ENCODE results near the gene PPP1R3G. TPM values are rescaled to one million over a fixed set of nuclear protein-coding genes. Genes with fewer than 3 reads are reported as not detected.

The PPP1R3G gene
- total and polyA plus RNA-seq, 3 donors from 2014 or later: 0.55 to 1.3 (median 0.93) TPM

DNA sequence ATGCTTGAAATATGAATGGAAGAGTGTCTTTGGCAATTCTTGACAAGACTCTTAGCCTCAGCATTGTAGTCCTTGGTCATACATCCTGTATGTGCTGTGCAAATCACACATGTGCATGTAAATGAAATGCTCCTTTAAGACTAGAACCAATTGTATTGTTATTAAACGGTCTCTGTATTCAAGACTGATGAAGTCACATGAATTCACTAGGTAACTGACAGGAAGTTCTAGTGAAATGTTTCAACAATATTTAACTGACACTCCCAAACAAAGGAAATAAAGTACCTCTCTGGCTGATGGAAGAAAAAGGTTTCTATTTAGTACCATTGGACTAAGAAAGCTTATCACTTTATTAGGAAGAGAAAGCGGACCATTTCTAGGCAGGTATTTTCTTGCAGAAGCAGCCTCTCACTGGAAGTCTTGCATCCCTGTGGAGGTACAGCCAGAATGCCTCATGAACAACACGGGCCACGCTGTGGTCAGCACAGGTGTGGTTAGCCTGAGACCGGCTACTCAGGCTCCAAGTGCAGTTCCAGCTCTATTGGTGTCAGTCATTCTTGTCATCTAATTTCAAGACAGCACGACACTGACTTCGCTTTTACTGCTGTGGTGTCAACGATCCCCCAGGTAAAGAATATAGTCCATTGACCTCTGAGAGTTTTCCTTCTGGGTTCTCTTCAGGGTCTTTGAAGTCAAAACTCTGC, 17.3 kb downstream of the PPP1R3G start:
- Histone ChIP-seq H3K4me3 (no peak overlapping the region), H3K4me1 (no peaks in the 10 kb centered on the region), H3K9me3 (no peaks in the 10 kb centered on the region), H3K27me3 (no peaks in the 10 kb centered on the region), H3K36me3 (ENCODE audit: low read depth, missing control alignments) (no peaks in the 10 kb centered on the region), H3K27ac (no peak overlapping the region)
- intact Hi-C loops (cut with DNase I; ENCODE audit: low total_unique reads): no loop called here
- 82 to 90% methylated on average over 8 of the region's 8 CpGs for WGBS, 2 donors
- DNase-seq: no peak
- no peak for TF ChIP-seq POLR2A (IDR thresholded peaks at IDR 0.05)
- TF ChIP-seq, protein P1, sequence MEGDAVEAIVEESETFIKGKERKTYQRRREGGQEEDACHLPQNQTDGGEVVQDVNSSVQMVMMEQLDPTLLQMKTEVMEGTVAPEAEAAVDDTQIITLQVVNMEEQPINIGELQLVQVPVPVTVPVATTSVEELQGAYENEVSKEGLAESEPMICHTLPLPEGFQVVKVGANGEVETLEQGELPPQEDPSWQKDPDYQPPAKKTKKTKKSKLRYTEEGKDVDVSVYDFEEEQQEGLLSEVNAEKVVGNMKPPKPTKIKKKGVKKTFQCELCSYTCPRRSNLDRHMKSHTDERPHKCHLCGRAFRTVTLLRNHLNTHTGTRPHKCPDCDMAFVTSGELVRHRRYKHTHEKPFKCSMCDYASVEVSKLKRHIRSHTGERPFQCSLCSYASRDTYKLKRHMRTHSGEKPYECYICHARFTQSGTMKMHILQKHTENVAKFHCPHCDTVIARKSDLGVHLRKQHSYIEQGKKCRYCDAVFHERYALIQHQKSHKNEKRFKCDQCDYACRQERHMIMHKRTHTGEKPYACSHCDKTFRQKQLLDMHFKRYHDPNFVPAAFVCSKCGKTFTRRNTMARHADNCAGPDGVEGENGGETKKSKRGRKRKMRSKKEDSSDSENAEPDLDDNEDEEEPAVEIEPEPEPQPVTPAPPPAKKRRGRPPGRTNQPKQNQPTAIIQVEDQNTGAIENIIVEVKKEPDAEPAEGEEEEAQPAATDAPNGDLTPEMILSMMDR (IDR thresholded peaks at IDR 0.05): no peak

- Histone ChIP-seq H3K36me3 (ENCODE audit: low read depth, missing control alignments) (no peaks in the 10 kb centered on the region), H3K27ac (no peak overlapping the region), H3K4me1 (no peaks in the 10 kb centered on the region), H3K27me3 (no peaks in the 10 kb centered on the region), H3K4me3 (no peak overlapping the region), H3K9me3 (no peaks in the 10 kb centered on the region)
- TF ChIP-seq, protein P1 (IDR thresholded peaks at IDR 0.05): no peak
- no peak for DNase-seq
- 84% methylated on average over 8 of the region's 8 CpGs for WGBS, 2 donors
- intact Hi-C loops (cut with DNase I; ENCODE audit: low total_unique reads): no loop called here
Observed at GRCh38 chr6:5103250-5103649, 18.1 kb downstream of the PPP1R3G start.

GRCh38 chr6:5104667-5105066, 19.5 kb downstream of the PPP1R3G start:
- Histone ChIP-seq H3K27me3 (no peaks in the 10 kb centered on the region), H3K36me3 (ENCODE audit: low read depth, missing control alignments) (no peaks in the 10 kb centered on the region), H3K4me1 (no peaks in the 10 kb centered on the region), H3K4me3 (no peak overlapping the region), H3K9me3 (no peaks in the 10 kb centered on the region), H3K27ac (no peak overlapping the region)
- 94 to 95% methylated on average over 6 of the region's 6 CpGs for WGBS, 2 donors
- DNase-seq: no peak
- intact Hi-C loops (cut with DNase I; ENCODE audit: low total_unique reads): no loop called here
- TF ChIP-seq, protein P1 (IDR thresholded peaks at IDR 0.05): no peak
- TF ChIP-seq POLR2A (IDR thresholded peaks at IDR 0.05): no peak

DNA sequence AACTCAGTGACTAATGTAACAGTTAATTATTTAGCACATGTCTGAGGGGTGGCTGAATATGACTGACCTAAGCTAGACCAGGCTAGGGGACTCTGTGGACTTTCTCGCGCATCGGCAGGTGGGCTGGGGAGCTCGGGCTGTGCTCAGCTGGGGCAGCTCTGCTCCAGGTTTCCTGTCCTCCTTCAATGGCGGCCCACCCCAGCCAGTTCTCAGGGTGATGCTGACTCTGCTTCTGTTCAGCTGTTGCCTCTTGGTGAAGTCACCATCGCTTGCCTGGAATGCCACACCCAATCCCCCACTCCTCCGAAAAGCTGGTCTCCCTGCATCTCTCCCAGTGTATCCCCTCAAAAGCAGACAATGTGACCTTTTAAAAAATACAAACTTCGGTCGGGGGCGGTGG, 20.0 kb downstream of the PPP1R3G start:
- Histone ChIP-seq H3K4me1 (no peaks in the 10 kb centered on the region), H3K9me3 (no peaks in the 10 kb centered on the region), H3K27ac (no peak overlapping the region), H3K4me3 (no peak overlapping the region), H3K27me3 (no peaks in the 10 kb centered on the region), H3K36me3 (ENCODE audit: low read depth, missing control alignments) (no peaks in the 10 kb centered on the region)
- TF ChIP-seq, protein P1 (IDR thresholded peaks at IDR 0.05): no peak
- no peak for TF ChIP-seq POLR2A (IDR thresholded peaks at IDR 0.05)
- no peak for DNase-seq
- intact Hi-C loops (cut with DNase I; ENCODE audit: low total_unique reads): no loop called here
- 94 to 95% methylated on average over 9 to 10 of the region's 10 CpGs for WGBS, 2 donors

GRCh38 chr6:5107341-5107740, 22.2 kb downstream of the PPP1R3G start:
- no peak for TF ChIP-seq POLR2A (IDR thresholded peaks at IDR 0.05)
- DNase-seq: no peak
- intact Hi-C loops (cut with DNase I; ENCODE audit: low total_unique reads): no loop called here
- H3K4me1 ChIP-seq: no peaks in the 10 kb centered on the region
- H3K9me3 ChIP-seq: no peaks in the 10 kb centered on the region
- no peak overlapping the region for H3K27ac ChIP-seq
- no peak overlapping the region for H3K4me3 ChIP-seq
- H3K36me3 ChIP-seq (ENCODE audit: low read depth, missing control alignments): no peaks in the 10 kb centered on the region
- WGBS, 2 donors: 79 to 85% methylated on average over 6 to 10 of the region's 10 CpGs
- no peaks in the 10 kb centered on the region for H3K27me3 ChIP-seq

Data from testis (tissue), 3 donors.